HG03432 (cell line): ENCODE results near the gene C12orf57.

Experiments
- ATAC-seq: cut with Tn5 transposase; IDR thresholded peaks from one replicate; pipeline ENCODE4 v1.9.1; 2021; ENCODE audit warnings: mild to moderate bottlenecking, moderate library complexity; ENCODE audit not compliant: unreplicated experiment

C12orf57 gene

GRCh38 chr12:6936636-6937480 lies 7.0 kb upstream of the C12orf57 start:
- peak; percentile 5 for ATAC-seq

DNA sequence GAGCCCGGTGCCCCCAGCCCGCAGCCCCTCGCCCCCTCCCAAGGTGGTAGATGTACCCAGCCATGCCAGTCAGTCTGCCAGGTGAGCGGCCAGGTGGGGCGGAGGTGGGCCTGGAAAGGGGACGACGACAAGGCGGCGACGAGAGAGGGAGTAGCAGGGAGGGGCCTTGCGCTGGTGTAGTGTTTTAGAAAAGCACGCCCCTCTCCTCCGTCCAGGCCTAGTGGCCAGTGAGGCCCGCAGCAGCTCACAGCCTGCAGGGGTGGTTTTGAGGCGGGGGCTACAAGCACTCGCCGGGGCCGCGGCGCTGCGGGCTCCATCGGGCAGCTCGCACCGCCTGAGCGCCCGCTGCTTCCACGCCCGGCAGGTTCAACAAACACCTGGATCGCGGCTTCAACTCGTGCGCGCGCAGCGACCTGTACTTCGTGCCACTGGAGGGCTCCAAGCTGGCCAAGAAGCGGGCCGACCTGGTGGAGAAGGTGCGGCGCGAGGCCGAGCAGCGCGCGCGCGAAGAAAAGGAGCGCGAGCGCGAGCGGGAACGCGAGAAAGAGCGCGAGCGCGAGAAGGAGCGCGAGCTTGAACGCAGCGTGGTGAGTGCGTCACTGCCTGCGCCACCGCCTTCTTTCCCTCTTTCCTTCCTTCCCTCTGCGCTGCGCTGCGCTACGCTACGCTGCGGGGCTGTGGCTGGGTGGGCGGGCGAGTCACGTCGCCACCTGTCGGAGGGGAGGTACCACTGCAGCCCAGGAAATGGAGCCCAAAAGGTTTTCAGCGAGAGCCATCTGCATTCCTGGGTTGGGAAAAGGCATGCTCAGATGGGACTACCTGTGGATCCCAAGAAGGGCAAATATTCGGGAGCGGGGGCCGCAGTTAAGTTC lies 6.1 kb upstream of the C12orf57 start:
- peak; percentile 86 for ATAC-seq

DNA sequence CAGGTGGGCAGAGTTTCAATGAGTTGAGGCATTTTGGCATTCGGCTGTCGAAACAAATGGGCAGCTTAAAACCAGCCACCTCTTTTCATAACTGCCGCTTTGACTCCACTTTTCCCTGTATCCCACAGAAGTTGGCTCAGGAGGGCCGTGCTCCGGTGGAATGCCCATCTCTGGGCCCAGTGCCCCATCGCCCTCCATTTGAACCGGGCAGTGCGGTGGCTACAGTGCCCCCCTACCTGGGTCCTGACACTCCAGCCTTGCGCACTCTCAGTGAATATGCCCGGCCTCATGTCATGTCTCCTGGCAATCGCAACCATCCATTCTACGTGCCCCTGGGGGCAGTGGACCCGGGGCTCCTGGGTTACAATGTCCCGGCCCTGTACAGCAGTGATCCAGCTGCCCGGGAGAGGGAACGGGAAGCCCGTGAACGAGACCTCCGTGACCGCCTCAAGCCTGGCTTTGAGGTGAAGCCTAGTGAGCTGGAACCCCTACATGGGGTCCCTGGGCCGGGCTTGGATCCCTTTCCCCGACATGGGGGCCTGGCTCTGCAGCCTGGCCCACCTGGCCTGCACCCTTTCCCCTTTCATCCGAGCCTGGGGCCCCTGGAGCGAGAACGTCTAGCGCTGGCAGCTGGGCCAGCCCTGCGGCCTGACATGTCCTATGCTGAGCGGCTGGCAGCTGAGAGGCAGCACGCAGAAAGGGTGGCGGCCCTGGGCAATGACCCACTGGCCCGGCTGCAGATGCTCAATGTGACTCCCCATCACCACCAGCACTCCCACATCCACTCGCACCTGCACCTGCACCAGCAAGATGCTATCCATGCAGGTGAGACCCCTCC lies 5.2 kb upstream of the C12orf57 start:
- no peak for ATAC-seq

- no peak for ATAC-seq
These were observed 4.7 kb upstream of the C12orf57 start for GRCh38 chr12:6939191-6939540.

- no peak for ATAC-seq
These were observed 2.6 kb upstream of the C12orf57 start for GRCh38 chr12:6941267-6941666.

DNA sequence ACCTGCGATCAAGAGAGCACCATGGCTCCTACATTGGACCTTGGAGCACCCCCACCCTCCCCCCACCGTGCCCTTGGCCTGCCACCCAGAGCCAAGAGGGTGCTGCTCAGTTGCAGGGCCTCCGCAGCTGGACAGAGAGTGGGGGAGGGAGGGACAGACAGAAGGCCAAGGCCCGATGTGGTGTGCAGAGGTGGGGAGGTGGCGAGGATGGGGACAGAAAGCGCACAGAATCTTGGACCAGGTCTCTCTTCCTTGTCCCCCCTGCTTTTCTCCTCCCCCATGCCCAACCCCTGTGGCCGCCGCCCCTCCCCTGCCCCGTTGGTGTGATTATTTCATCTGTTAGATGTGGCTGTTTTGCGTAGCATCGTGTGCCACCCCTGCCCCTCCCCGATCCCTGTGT lies 2.0 kb upstream of the C12orf57 start:
- no peak for ATAC-seq

GRCh38 chr12:6942331-6942665 lies 1.5 kb upstream of the C12orf57 start:
- no peak for ATAC-seq

DNA sequence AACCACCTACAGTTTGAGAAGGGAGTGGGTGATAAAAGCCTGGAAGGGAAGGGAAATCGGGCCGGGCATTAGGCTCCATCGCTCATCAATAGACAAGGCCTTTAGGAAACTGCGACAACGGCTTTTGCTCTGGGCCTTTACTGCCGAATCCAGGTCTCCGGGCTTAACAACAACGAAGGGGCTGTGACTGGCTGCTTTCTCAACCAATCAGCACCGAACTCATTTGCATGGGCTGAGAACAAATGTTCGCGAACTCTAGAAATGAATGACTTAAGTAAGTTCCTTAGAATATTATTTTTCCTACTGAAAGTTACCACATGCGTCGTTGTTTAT lies 467 bp upstream of the C12orf57 start:
- ATAC-seq, result peak; percentile 30

DNA sequence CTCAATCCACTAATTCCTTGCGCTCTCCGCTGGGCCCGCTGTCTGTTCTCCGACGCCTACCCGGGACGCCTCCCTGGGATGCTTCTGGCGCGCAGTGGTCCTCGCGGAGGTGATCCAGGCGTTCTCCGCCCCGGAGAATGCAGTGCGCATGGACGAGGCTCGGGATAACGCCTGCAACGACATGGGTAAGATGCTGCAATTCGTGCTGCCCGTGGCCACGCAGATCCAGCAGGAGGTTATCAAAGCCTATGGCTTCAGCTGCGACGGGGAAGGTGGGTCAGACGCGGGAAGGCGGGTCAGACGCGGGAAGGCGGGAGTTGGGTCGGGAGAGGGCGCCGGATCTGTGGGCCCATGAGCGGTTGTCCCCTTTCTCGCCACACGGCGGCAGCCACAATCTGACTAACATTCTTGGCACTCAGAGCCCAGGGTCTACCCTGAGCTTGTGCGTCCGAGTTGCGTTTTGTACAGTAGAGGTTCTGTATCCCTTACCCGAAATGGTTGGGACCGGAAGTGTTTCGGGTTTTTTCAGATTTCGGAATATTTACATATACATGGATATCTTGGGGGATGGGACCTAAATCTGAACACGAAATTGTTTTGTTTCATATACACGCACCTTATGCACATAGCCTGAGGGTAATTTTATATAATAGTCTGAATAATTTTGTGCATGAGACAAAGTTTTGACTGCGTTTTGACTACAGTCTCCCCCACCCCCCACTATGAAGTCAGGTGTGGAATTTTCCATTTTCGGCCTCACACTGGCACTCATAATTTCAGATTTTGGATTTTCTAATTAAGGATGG lies 762 bp downstream of the C12orf57 start:
- ATAC-seq, result peak; percentile 38

DNA sequence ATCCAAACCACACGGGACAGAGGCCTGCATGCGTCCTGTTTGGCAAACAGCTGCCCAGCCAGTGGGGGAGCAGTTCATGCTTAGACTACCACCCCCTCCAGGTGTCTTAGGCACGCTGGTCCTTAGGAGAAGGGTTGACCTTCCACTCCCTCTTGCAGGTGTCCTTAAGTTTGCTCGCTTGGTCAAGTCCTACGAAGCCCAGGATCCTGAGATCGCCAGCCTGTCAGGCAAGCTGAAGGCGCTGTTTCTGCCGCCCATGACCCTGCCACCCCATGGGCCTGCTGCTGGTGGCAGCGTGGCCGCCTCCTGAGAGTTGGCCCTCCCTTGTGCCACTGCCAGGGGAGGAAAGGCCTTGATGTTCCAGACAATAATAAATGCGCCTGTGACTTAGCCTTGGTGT lies 1.8 kb downstream of the C12orf57 start:
- ATAC-seq, result no peak

- peak; percentile 23 for ATAC-seq
These were observed 2.5 kb downstream of the C12orf57 start for GRCh38 chr12:6946033-6946919.

DNA sequence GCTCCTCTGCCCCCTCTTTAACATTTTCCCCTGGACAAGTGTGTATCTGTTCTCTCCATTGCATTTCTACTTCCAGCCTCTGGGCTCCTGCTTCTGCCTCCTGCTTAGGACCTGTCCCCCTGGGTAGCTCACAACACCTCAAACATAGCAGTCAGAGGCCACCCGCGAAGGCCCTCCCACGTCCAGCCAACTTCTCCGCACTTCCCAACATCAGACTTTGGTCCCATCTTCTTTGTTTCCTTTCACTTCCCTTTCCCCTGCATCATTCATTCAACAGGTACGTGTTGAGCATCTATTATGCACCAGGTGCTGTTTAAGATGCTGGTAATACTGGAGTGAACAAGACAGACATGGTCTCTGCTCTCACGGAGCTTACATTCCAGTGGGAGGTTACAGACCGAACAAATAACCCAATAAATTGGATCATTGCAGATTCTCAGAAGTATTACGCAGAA lies 3.1 kb downstream of the C12orf57 start:
- no peak for ATAC-seq

- no peak for ATAC-seq
These were observed 3.8 kb downstream of the C12orf57 start for GRCh38 chr12:6947615-6948014.

GRCh38 chr12:6948873-6949594 lies 5.2 kb downstream of the C12orf57 start:
- ATAC-seq, result no peak

GRCh38 chr12:6950401-6950801 lies 6.6 kb downstream of the C12orf57 start:
- no peak for ATAC-seq

DNA sequence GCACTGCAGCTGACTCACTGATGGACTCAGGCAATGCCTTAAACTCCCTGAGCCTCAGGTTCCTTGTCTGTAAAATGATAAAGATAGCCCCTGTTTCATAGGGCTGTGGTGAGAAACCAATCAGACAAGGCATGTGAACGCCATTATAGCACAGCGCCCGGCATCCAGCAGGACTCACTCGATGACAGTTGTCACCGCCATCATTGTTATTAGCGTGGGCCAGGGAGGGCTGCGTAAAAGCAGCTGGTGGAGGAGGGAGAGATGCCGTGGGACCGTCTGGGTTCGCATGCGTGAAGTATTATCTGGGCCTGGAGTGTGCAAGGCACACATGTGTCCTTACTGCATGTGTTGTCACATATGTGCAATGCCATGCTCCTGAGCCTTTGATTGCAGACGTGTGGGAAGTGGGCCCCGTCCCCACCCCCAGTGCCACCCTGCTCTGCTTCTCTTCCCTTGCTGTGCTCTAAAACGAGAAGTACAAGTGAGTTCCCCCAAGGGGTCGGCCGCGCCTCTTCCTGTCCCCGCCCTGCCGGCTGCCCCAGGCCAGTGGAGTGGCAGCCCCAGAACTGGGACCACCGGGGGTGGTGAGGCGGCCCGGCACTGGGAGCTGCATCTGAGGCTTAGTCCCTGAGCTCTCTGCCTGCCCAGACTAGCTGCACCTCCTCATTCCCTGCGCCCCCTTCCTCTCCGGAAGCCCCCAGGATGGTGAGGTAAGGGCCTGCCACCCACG lies 7.2 kb downstream of the C12orf57 start, which contains the start of gene PTPN6:
TSS of gene PTPN6 (plus strand) at position 546 of the 730 bp plus-strand sequence. CDS start at position 703, 157 bp downstream.
- peak; percentile 20 for ATAC-seq

DNA sequence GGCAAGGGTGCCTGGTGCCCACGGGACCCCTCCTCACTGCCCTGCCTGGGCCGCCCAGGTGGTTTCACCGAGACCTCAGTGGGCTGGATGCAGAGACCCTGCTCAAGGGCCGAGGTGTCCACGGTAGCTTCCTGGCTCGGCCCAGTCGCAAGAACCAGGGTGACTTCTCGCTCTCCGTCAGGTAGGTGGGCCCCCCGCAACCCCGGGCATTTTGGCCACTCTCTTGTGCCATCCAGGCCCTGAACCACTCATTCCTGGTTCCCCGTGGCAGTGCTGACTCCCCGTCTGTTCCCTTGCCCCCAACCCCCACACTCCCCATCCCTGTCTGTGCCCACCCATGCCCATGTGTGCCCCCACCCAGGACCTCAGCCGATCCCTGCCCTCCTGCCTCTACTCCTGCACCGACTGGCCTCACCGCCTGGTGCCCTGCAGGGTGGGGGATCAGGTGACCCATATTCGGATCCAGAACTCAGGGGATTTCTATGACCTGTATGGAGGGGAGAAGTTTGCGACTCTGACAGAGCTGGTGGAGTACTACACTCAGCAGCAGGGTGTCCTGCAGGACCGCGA lies 7.8 kb downstream of the C12orf57 start:
- no peak for ATAC-seq
